ENCODE measurements around the gene TCERG1. TPM values are rescaled to one million over a fixed set of nuclear protein-coding genes. Genes with fewer than 3 reads are reported as not detected.
A peak's percentile ranks its signal among the peaks of the same experiment; 100 is the strongest.

The TCERG1 gene
- polyA plus RNA-seq, 1 of the 3 experiments (the other 2 are of a cell fraction), result 38.5 TPM

- TF ChIP-seq ZBTB33 (IDR thresholded peaks at IDR 0.05; ENCODE audit: borderline replicate concordance, low read depth) (no peak), CHD2 (IDR thresholded peaks at IDR 0.05; ENCODE audit: low read length, partially characterized antibody) (no peak), TCF12 (IDR thresholded peaks at IDR 0.05) (no peak), YY1 (IDR thresholded peaks at IDR 0.05; ENCODE audit: low read depth) (no peak), MXI1 (IDR thresholded peaks at IDR 0.05; ENCODE audit: low read depth, low read length) (no peak), GATA2 (CRISPR knock-in tag; IDR thresholded peaks at IDR 0.05) (no peak), RAD21 (IDR thresholded peaks at IDR 0.05; ENCODE audit: low read length) (peak; percentile 43; the same call in 1 of the 2 replicates), CTCF (IDR thresholded peaks at IDR 0.05) (peak; percentile 71), USF2 (IDR thresholded peaks at IDR 0.05; ENCODE audit: borderline replicate concordance, low read depth, low read length) (no peak), NFIC (IDR thresholded peaks at IDR 0.05; ENCODE audit: borderline replicate concordance) (no peak), RCOR1 (IDR thresholded peaks at IDR 0.05; ENCODE audit: low read length) (no peak)
- H3K9me2 ChIP-seq, result no peaks in the 10 kb centered on the region
- POLR2A ChIA-PET, result interaction anchor here (0.6 kb wide), 1 partner anchor 472 kb away, joined by 3 read pairs; no protein-coding TSS in a partner anchor
- peaks cover 14% of the 10 kb centered on the region for H3F3A ChIP-seq (replicated peaks; ENCODE audit: insufficient read depth)
- peaks cover 8% of the 10 kb centered on the region for H4K20me1 ChIP-seq (ENCODE audit: insufficient read depth)
- H3K27ac ChIP-seq (ENCODE audit: low read depth in 2 of 2, low read length in 1 of 2), result peak overlapping the region in 1 of 2 experiments; percentile 21; a peak in 1 of 4 replicates
- H3K79me2 ChIP-seq (ENCODE audit: insufficient read depth), result peaks cover 82% of the 10 kb centered on the region
- CTCF ChIA-PET, result interaction anchor here (0.6 to 2.4 kb wide), 13 partner anchors 8 to 499 kb away, joined by 3 to 9 read pairs (median 3); no protein-coding TSS in a partner anchor
- H3K4me3 ChIP-seq (ENCODE audit: low read depth in 2 of 2, low read length in 1 of 2), result peak overlapping the region in 1 of 2 experiments; percentile 23; a peak in 1 of 4 replicates
- peaks cover 0 to 6% of the 10 kb centered on the region in 2 experiments; a peak in 3 of 4 replicates for H3K4me1 ChIP-seq (ENCODE audit: control insufficient read depth in 1 of 2, insufficient read depth in 2 of 2, low read depth in 1 of 2, low read length in 1 of 2)
- no peaks in the 10 kb centered on the region for H3K9me3 ChIP-seq
- H3K9ac ChIP-seq, result no peak overlapping the region
- H3K4me2 ChIP-seq, result no peak overlapping the region
- no peaks in the 10 kb centered on the region for H3K27me3 ChIP-seq (ENCODE audit: insufficient read depth)
- H2AFZ ChIP-seq (ENCODE audit: low read depth), result 0 out of 2 replicates have a peak overlapping the region, but pooled peaks have one; percentile 18
- 61% methylated on average over 3 of the region's 3 CpGs for WGBS (ENCODE audit: low lambda C conversion rate)
- peak; percentile 28 for DNase-seq
- H3K36me3 ChIP-seq (replicated peaks in 1 of 2; ENCODE audit: control insufficient read depth in 1 of 2, insufficient read depth in 2 of 2, low read length in 1 of 2), result peaks cover 77 to 82% of the 10 kb centered on the region in 2 experiments
Observed at GRCh38 chr5:146466521-146467349, 19.6 kb downstream of the TCERG1 start.

Measured in SK-N-SH (cell line).